Cardiac muscle cell (in vitro differentiated cells and primary cell): Measurements from ENCODE around the gene MEGF8. TPM values are rescaled to one million over a fixed set of nuclear protein-coding genes. Genes with fewer than 3 reads are reported as not detected.

Experiments
- DNase-seq, 2 donors: peaks; one replicate each; pipeline versions ENCODE4 v3.0.0 to v3.0.0-alpha.2; 2010 to 2017; ENCODE audit warnings: low read depth in 1 of 2, low spot score in 1 of 2
- H3K27ac ChIP-seq: fragments of 200-600 bp; sonication (generic); 2 replicates; pipeline ENCODE4 v1.5.1; 2016
- H3K27me3 ChIP-seq: fragments of 200-600 bp; sonication (generic); 2 replicates; pipeline ENCODE4 v1.6.0; 2016; ENCODE audit warnings: control low read depth
- H3K36me3 ChIP-seq: fragments of 200-600 bp; sonication (generic); 2 replicates; pipeline ENCODE4 v1.5.1; 2016; ENCODE audit warnings: control low read depth
- H3K4me1 ChIP-seq: fragments of 200-600 bp; sonication (generic); 2 replicates; pipeline ENCODE4 v1.8.1; 2017; ENCODE audit warnings: low read depth, mild to moderate bottlenecking, mixed run types
- H3K4me3 ChIP-seq: fragments of 200-600 bp; sonication (generic); 2 replicates; pipeline ENCODE4 v1.5.1; 2016; ENCODE audit warnings: mild to moderate bottlenecking
- H3K9me3 ChIP-seq: fragments of 200-600 bp; sonication (generic); 2 replicates; pipeline ENCODE4 v1.5.1; 2017; ENCODE audit warnings: low read depth, mild to moderate bottlenecking, control low read depth
- polyA plus RNA-seq: library from polyadenylated mRNA; unstranded; fragments of >200 nt; fragmentation: Nextera tagmentation; extraction: Ambion mirVana; gene quantifications from 2 replicates; pipeline ENCODE4 v1.2.1, GENCODE V29; 2016
- total RNA-seq: library from RNA; depleted of rRNA; stranded (reverse); fragments of >200 nt; gene quantifications from 2 replicates; pipeline ENCODE4 v1.2.3, GENCODE V29; 2016
- TF ChIP-seq, protein P1 (sequence below): IDR thresholded peaks from 2 replicates; pipeline ENCODE4 v1.5.1; 2012; ENCODE audit warnings: low read depth, mild to moderate bottlenecking, low read length

MEGF8 gene
- total and polyA plus RNA-seq, 2 experiments from 2014 or later, result 23.9 to 102 TPM

DNA sequence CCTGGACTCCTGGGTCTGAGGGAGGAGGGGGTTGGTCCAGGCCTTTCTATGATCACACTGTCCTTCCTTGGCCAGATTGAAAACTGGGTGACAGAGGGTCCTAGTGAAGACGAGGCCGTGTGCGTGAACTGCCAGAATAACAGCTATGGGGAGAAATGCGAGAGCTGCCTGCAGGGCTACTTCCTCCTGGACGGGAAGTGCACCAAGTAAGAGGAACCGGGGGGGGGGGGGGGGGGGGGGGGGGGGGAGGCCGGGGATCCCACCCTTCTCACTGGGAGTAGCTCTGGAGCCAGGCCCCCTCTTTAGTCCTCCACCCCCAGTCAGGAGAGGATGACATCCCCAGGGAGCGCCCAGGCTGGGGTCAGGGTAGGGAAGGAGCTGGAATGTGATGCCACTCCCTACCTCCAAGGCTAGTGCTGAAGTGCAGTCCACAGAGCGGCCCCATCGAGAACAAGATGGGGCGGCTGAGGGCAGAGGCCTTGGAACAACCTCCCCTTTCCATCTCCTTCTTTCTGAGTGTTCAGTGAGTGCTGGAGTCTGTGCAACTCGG is 45.3 kb downstream of the MEGF8 start:
- Histone ChIP-seq H3K36me3 (peaks cover 3% of the 10 kb centered on the region), H3K4me1 (peaks cover 21% of the 10 kb centered on the region), H3K4me3 (no peak overlapping the region), H3K9me3 (no peaks in the 10 kb centered on the region), H3K27me3 (no peaks in the 10 kb centered on the region), H3K27ac (no peak overlapping the region)
- TF ChIP-seq, protein P1, sequence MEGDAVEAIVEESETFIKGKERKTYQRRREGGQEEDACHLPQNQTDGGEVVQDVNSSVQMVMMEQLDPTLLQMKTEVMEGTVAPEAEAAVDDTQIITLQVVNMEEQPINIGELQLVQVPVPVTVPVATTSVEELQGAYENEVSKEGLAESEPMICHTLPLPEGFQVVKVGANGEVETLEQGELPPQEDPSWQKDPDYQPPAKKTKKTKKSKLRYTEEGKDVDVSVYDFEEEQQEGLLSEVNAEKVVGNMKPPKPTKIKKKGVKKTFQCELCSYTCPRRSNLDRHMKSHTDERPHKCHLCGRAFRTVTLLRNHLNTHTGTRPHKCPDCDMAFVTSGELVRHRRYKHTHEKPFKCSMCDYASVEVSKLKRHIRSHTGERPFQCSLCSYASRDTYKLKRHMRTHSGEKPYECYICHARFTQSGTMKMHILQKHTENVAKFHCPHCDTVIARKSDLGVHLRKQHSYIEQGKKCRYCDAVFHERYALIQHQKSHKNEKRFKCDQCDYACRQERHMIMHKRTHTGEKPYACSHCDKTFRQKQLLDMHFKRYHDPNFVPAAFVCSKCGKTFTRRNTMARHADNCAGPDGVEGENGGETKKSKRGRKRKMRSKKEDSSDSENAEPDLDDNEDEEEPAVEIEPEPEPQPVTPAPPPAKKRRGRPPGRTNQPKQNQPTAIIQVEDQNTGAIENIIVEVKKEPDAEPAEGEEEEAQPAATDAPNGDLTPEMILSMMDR, result no peak
- no peak for DNase-seq

DNA sequence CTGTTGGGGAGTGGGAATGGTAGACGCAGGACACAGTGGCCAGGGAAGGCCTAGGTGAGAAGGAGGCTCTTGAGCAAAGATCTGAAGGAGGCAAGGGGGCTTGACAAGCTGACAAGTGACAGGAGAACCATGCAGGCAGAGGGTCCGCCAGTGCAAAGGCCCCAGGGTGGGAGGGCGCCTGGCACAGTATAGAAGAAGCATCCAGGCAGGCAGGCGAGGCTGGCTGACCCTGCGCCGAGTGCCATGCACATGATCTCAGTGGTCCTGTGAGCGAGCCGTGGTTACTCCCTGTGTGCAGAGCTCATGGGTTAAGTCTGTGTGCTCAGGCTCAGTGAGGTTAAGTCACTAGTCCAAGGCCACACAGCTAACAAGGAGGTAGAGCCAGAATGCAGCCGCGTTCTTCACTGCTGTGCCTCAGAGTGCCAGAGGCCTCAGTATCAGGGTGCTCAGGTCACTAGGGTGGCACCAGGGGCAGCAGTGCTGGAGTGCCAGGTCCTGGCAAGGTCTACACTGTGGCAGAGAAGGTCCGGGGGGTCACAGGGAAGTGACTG is 49.5 kb downstream of the MEGF8 start:
- H3K4me3 ChIP-seq, result no peak overlapping the region
- no peaks in the 10 kb centered on the region for H3K4me1 ChIP-seq
- no peaks in the 10 kb centered on the region for H3K27me3 ChIP-seq
- TF ChIP-seq, protein P1, result no peak
- no peak overlapping the region for H3K27ac ChIP-seq
- DNase-seq, result no peak
- H3K9me3 ChIP-seq, result no peaks in the 10 kb centered on the region
- H3K36me3 ChIP-seq, result peaks cover 10% of the 10 kb centered on the region

DNA sequence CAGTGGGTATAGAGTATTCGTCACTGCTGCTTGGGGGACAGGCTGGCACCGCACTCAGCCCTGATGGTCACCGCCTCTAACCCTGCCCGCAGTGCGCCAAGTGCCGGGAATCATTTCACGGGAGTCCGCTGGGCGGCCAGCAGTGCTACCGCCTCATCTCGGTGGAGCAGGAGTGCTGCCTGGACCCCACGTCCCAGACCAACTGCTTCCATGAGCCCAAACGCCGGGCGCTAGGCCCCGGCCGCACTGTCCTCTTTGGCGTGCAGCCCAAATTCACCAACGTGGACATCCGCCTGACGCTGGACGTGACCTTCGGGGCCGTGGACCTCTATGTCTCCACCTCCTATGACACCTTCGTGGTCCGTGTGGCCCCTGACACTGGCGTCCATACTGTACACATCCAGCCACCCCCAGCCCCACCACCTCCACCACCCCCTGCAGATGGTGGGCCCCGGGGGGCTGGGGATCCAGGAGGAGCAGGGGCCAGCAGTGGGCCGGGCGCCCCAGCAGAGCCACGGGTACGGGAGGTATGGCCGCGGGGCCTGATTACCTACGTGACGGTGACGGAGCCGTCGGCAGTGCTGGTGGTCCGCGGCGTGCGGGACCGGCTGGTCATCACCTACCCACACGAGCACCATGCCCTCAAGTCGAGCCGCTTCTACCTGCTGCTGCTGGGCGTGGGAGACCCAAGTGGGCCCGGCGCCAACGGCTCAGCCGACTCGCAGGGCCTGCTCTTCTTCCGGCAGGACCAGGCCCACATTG is 50.2 kb downstream of the MEGF8 start:
- no peaks in the 10 kb centered on the region for H3K9me3 ChIP-seq
- DNase-seq, result no peak
- H3K27ac ChIP-seq, result no peak overlapping the region
- H3K36me3 ChIP-seq, result peaks cover 10% of the 10 kb centered on the region
- H3K4me1 ChIP-seq, result no peaks in the 10 kb centered on the region
- TF ChIP-seq, protein P1, result no peak
- no peaks in the 10 kb centered on the region for H3K27me3 ChIP-seq
- H3K4me3 ChIP-seq, result no peak overlapping the region

DNA sequence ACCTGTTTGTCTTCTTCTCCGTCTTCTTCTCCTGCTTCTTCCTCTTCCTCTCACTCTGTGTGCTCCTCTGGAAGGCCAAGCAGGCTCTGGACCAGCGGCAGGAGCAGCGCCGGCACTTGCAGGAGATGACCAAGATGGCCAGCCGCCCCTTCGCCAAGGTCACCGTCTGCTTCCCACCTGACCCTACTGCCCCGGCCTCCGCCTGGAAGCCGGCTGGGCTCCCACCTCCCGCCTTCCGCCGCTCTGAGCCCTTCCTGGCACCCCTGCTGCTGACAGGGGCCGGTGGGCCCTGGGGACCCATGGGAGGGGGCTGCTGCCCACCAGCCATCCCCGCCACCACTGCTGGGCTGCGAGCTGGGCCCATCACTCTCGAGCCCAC is 50.7 kb downstream of the MEGF8 start:
- peaks cover 10% of the 10 kb centered on the region for H3K36me3 ChIP-seq
- H3K4me3 ChIP-seq, result no peak overlapping the region
- H3K9me3 ChIP-seq, result no peaks in the 10 kb centered on the region
- H3K27ac ChIP-seq, result no peak overlapping the region
- TF ChIP-seq, protein P1, result no peak
- DNase-seq, result no peak
- H3K4me1 ChIP-seq, result no peaks in the 10 kb centered on the region
- H3K27me3 ChIP-seq, result no peaks in the 10 kb centered on the region

DNA sequence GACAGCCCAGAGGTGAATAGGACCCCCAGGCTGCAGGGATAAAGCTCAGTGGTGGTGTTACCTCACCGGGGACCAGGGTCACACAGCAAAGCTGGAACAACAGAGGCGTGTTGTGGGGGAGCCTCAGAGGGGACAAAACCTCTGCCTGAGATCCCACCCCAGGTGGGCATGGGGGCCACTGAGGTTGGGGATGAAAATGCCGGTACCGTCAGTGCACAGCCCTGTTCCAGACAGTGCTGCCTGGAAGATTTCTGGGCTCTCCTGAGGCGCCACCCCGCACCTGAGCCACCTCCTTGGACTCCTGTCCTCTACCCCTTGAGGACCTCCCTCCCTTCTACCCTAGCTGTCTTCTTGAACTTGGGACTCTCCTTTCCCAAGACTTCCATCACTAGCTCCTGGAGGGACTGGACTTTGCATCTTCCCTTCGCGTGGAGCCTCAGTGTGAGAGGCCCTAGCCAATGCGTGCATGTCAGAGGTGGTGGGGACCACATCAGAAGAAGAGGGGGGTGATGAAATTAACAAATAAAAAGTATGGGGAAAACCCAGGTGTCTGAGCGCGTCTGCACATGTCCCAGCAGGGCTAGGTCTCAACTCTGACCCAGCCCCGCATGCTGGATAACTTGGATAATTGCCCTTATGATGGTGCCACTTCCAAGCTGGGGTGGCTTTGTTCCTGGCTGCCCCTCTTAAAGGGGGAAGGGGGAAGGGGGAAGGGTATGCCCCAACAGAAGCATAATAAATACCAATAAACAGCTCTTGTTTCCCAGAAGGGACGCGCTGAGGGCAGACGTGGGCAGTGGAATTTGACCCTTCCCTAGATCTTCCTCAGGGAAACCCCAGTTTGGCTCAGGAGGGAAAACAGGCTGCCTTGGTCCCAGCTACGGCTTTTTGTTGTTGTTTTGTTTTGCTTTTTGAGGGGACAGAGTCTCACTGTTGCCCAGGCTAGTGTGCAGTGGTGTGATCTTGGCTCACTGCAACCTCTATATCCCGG is 53.1 kb downstream of the MEGF8 start:
- Histone ChIP-seq H3K4me3 (no peak overlapping the region), H3K36me3 (peaks cover 10% of the 10 kb centered on the region), H3K9me3 (no peaks in the 10 kb centered on the region), H3K27me3 (no peaks in the 10 kb centered on the region), H3K27ac (no peak overlapping the region), H3K4me1 (no peaks in the 10 kb centered on the region)
- DNase-seq, result no peak
- TF ChIP-seq, protein P1, result no peak
